Stimulated activated CD4-positive, alpha-beta T cell treated with anti-CD3 and anti-CD28 coated beads, Interleukin-1b, Interleukin-23, amount 100 ng/mL, for 4 hours (primary cell): ENCODE data around the gene PIP4K2A.
"Not testable (repeated sequence)": the region's sequence is repeated elsewhere in the genome, so short reads cannot be mapped to it uniquely, and the experiment has no call there.

Source experiments
- DNase-seq, 2 donors: peaks; one replicate each; pipeline ENCODE4 v3.0.0-alpha.2; 2020; ENCODE audit warnings: low read depth in 2 of 2

Gene PIP4K2A

GRCh38 chr10:22714479-22715289 lies at the start of gene PIP4K2A:
PIP4K2A (minus strand) TSS chr10:22714578; CDS start chr10:22714326, 252 bp downstream.
- peak; percentile 57 to 74 for DNase-seq

GRCh38 chr10:22761569-22762220 lies 47.3 kb upstream of the PIP4K2A start:
- no peak for DNase-seq

- DNase-seq, result no peak
Measured at GRCh38 chr10:22760025-22760424, 45.6 kb upstream of the PIP4K2A start.

GRCh38 chr10:22758867-22759266 lies 44.5 kb upstream of the PIP4K2A start:
- DNase-seq, result no peak

GRCh38 chr10:22754296-22754695 lies 39.9 kb upstream of the PIP4K2A start:
- no peak for DNase-seq

GRCh38 chr10:22753786-22754185 lies 39.4 kb upstream of the PIP4K2A start:
- DNase-seq, result no peak

- no peak for DNase-seq
Measured at GRCh38 chr10:22752272-22752889, 38.0 kb upstream of the PIP4K2A start.

GRCh38 chr10:22750131-22750530 lies 35.8 kb upstream of the PIP4K2A start:
- no peak for DNase-seq

GRCh38 chr10:22744858-22745257 lies 30.5 kb upstream of the PIP4K2A start:
- DNase-seq, result not testable (repeated sequence)

- DNase-seq, result no peak
Measured at GRCh38 chr10:22742678-22743077, 28.3 kb upstream of the PIP4K2A start.

- not testable (repeated sequence) for DNase-seq
Measured at GRCh38 chr10:22741631-22742030, 27.3 kb upstream of the PIP4K2A start.

- DNase-seq, result no peak
Measured at GRCh38 chr10:22740180-22740579, 25.8 kb upstream of the PIP4K2A start.

- DNase-seq, result no peak
Measured at GRCh38 chr10:22737587-22737986, 23.2 kb upstream of the PIP4K2A start.

GRCh38 chr10:22736134-22736533 lies 21.8 kb upstream of the PIP4K2A start:
- DNase-seq, result no peak

- no peak for DNase-seq
Measured at GRCh38 chr10:22733992-22734391, 19.6 kb upstream of the PIP4K2A start.

GRCh38 chr10:22727663-22728062 lies 13.3 kb upstream of the PIP4K2A start:
- no peak for DNase-seq

- no peak for DNase-seq
Measured at GRCh38 chr10:22727112-22727511, 12.7 kb upstream of the PIP4K2A start.

GRCh38 chr10:22724773-22725172 lies 10.4 kb upstream of the PIP4K2A start:
- DNase-seq, result no peak

GRCh38 chr10:22723783-22724182 lies 9.4 kb upstream of the PIP4K2A start:
- no peak for DNase-seq

- DNase-seq, result no peak
Measured at GRCh38 chr10:22723343-22723779, 9.0 kb upstream of the PIP4K2A start.

GRCh38 chr10:22722626-22723169 lies 8.3 kb upstream of the PIP4K2A start:
- no peak for DNase-seq

GRCh38 chr10:22720667-22721066 lies 6.3 kb upstream of the PIP4K2A start:
- DNase-seq, result no peak
